ENCODE data around the gene HIGD1C.

HIGD1C gene

GRCh38 chr12:50918584-50919316 is 33.6 kb upstream of the HIGD1C start:
- no peaks in the 10 kb centered on the region for H3K36me3 ChIP-seq (replicated peaks)
- no peak overlapping the region for H3K4me3 ChIP-seq (ENCODE audit: low read depth, low read length)
- no peak for DNase-seq
- H3K27ac ChIP-seq, result no peak overlapping the region
- in situ Hi-C loops (cut with HindIII; ENCODE audit: low pct_ligation_motif_present, low sequenced_read_pairs), result no loop called here
- no peaks in the 10 kb centered on the region for H3K27me3 ChIP-seq (replicated peaks)
- TF ChIP-seq, protein P1, sequence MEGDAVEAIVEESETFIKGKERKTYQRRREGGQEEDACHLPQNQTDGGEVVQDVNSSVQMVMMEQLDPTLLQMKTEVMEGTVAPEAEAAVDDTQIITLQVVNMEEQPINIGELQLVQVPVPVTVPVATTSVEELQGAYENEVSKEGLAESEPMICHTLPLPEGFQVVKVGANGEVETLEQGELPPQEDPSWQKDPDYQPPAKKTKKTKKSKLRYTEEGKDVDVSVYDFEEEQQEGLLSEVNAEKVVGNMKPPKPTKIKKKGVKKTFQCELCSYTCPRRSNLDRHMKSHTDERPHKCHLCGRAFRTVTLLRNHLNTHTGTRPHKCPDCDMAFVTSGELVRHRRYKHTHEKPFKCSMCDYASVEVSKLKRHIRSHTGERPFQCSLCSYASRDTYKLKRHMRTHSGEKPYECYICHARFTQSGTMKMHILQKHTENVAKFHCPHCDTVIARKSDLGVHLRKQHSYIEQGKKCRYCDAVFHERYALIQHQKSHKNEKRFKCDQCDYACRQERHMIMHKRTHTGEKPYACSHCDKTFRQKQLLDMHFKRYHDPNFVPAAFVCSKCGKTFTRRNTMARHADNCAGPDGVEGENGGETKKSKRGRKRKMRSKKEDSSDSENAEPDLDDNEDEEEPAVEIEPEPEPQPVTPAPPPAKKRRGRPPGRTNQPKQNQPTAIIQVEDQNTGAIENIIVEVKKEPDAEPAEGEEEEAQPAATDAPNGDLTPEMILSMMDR (IDR thresholded peaks at IDR 0.05; ENCODE audit: low read depth, low read length, missing control alignments), result no peak

DNA sequence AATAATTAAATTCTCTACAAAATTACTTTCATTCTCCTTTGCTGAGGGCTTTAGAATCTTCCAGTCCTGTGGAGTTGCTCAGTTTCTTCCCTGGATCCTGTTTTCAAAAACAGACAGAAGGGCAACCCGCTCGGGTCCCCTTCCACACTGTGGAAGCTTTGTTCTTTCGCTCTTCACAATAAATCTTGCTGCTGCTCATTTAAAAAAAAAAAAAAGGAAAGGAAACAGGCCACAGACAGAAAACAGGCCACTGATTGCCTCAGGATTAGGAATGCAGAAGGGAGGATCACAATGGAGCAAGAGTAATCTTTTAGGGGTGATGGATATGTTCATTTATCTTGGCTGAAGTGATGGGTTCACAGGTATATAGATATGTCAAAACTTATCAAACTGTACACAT is 29.5 kb upstream of the HIGD1C start:
- Histone ChIP-seq H3K4me3 (ENCODE audit: low read depth, low read length) (no peak overlapping the region), H3K27ac (no peak overlapping the region), H3K27me3 (replicated peaks) (no peaks in the 10 kb centered on the region), H3K36me3 (replicated peaks) (no peaks in the 10 kb centered on the region)
- in situ Hi-C loops (cut with HindIII; ENCODE audit: low pct_ligation_motif_present, low sequenced_read_pairs), result no loop called here
- TF ChIP-seq, protein P1 (IDR thresholded peaks at IDR 0.05; ENCODE audit: low read depth, low read length, missing control alignments), result no peak
- DNase-seq, result no peak

GRCh38 chr12:50923361-50924130 is 28.8 kb upstream of the HIGD1C start:
- no peak for DNase-seq
- in situ Hi-C loops (cut with HindIII; ENCODE audit: low pct_ligation_motif_present, low sequenced_read_pairs), result no loop called here
- no peaks in the 10 kb centered on the region for H3K27me3 ChIP-seq (replicated peaks)
- no peaks in the 10 kb centered on the region for H3K36me3 ChIP-seq (replicated peaks)
- TF ChIP-seq, protein P1 (IDR thresholded peaks at IDR 0.05; ENCODE audit: low read depth, low read length, missing control alignments), result no peak
- no peak overlapping the region for H3K4me3 ChIP-seq (ENCODE audit: low read depth, low read length)
- peak overlapping the region; percentile 21 for H3K27ac ChIP-seq

- Histone ChIP-seq H3K27me3 (replicated peaks) (no peaks in the 10 kb centered on the region), H3K4me3 (ENCODE audit: low read depth, low read length) (peak overlapping the region; percentile 48), H3K36me3 (replicated peaks) (no peaks in the 10 kb centered on the region), H3K27ac (peak overlapping the region; percentile 21)
- peak; percentile 9 for DNase-seq
- in situ Hi-C loops (cut with HindIII; ENCODE audit: low pct_ligation_motif_present, low sequenced_read_pairs), result no loop called here
- TF ChIP-seq, protein P1 (IDR thresholded peaks at IDR 0.05; ENCODE audit: low read depth, low read length, missing control alignments), result no peak
Measured at GRCh38 chr12:50924131-50924438, 28.3 kb upstream of the HIGD1C start.

DNA sequence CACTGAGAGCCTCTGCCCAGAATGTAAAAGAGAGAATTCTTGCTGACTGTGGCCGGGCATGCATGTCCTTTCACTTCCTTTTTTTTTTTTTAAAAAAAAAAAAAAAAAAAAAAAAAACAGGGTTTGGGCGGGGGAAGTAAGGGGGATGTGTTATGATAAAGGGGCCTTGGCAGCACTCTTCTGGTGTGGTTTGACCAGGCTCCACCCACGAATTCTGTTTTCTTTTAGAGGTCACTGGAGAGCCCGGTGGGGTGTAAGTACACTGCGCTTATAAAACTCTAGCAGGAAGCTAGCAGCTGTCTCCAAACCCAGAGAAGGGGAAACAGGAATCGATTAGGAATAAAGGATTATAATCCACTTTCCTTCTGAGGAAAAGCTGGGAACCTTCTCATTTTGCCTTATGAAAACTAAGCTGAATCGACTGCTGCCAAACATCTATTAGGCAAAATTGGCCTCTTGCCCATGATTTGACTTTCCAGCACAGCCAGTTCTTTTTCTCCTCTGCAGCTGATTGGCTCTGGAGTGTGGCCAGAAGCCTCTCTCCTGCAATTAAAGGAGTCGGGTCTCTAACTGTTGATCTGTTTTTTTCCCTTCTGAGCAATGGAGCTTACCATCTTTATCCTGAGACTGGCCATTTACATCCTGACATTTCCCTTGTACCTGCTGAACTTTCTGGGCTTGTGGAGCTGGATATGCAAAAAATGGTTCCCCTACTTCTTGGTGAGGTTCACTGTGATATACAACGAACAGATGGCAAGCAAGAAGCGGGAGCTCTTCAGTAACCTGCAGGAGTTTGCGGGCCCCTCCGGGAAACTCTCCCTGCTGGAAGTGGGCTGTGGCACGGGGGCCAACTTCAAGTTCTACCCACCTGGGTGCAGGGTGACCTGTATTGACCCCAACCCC is 27.7 kb upstream of the HIGD1C start:
- DNase-seq, result peak; percentile 80
- in situ Hi-C loops (cut with HindIII; ENCODE audit: low pct_ligation_motif_present, low sequenced_read_pairs), result no loop called here
- Histone ChIP-seq H3K27me3 (replicated peaks) (no peaks in the 10 kb centered on the region), H3K36me3 (replicated peaks) (no peaks in the 10 kb centered on the region), H3K27ac (peak overlapping the region; percentile 21), H3K4me3 (ENCODE audit: low read depth, low read length) (peak overlapping the region; percentile 48)
- TF ChIP-seq, protein P1 (IDR thresholded peaks at IDR 0.05; ENCODE audit: low read depth, low read length, missing control alignments), result no peak
